Testis (tissue), 3 donors: ENCODE results near the gene EIF2A. TPM values are rescaled to one million over a fixed set of nuclear protein-coding genes. Genes with fewer than 3 reads are reported as not detected.
"Not testable (repeated sequence)": the region's sequence is repeated elsewhere in the genome, so short reads cannot be mapped to it uniquely, and the experiment has no call there.

Experiments used
- DNase-seq: peaks from one replicate; pipeline ENCODE4 v3.0.0-alpha.2; 2019
- H3K27ac ChIP-seq, 2 donors: fragments of 200-600 bp; sonication (generic); one replicate each; pipeline ENCODE4 v1.5.1; 2019
- H3K27me3 ChIP-seq: fragments of 200-600 bp; sonication (generic); one replicate; pipeline ENCODE4 v1.5.1; 2019
- H3K36me3 ChIP-seq: fragments of 200-600 bp; sonication (generic); one replicate; pipeline ENCODE4 v1.5.1; 2017; ENCODE audit warnings: low read depth; ENCODE audit errors: missing control alignments
- H3K4me1 ChIP-seq: fragments of 200-600 bp; sonication (generic); one replicate; pipeline ENCODE4 v1.5.1; 2019
- H3K4me3 ChIP-seq, 2 donors: fragments of 200-600 bp; sonication (generic); one replicate each; pipeline ENCODE4 v1.5.1; 2017 to 2019
- H3K9me3 ChIP-seq: fragments of 200-600 bp; sonication (generic); one replicate; pipeline ENCODE4 v1.5.1; 2017
- POLR2A ChIP-seq: fragments of 450-650 bp; IDR thresholded peaks from one replicate; pipeline ENCODE4 v1.6.1; 2017; ENCODE audit warnings: antibody characterized with exemption, mild to moderate bottlenecking, moderate library complexity
- WGBS, 2 donors: methylation state at CpG; one replicate each; pipeline ENCODE4 v1.1.5; 2018; 5-methylcytosine and 5-hydroxymethylcytosine counted together
- intact Hi-C: fragments of 100-400 bp; cut with DNase I; formaldehyde crosslinking; loops from one replicate; pipeline ENCODE4 v1.15.1; 2023; ENCODE audit warnings: low total_unique reads
- polyA plus RNA-seq: library from polyadenylated mRNA; stranded (reverse); fragments of 350-450 nt; fragmentation: Illumina TruSeq; extraction: RNeasy Lipid Tissue Mini Kit (QIAGEN cat#74804); gene quantifications from one replicate; pipeline ENCODE4 v1.2.3, GENCODE V29; 2014; ENCODE audit warnings: low read depth, low replicate concordance; ENCODE audit not compliant: insufficient read depth
- total RNA-seq, 2 donors: library from RNA; depleted of rRNA; stranded (reverse); fragments of >200 nt; gene quantifications; one replicate each; pipeline ENCODE4 v1.2.3, GENCODE V29; 2016
- TF ChIP-seq, protein P1 (sequence below), 3 experiments: fragments of 450-650 bp in 2 of 3; fragments of 200-600 bp in 1 of 3; sonication (generic) in 1 of 3; IDR thresholded peaks; one replicate each; pipeline ENCODE4 v1.5.1; 2016 to 2019; ENCODE audit warnings: antibody characterized with exemption in 3 of 3, mild to moderate bottlenecking in 2 of 3, moderate library complexity in 1 of 3

Gene EIF2A
- total and polyA plus RNA-seq, 3 donors from 2014 or later = 32.1 to 83.2 (median 70.8) TPM

GRCh38 chr3:150597646-150598045, 51.1 kb downstream of the EIF2A start:
- no peaks in the 10 kb centered on the region for H3K36me3 ChIP-seq
- intact Hi-C loops = no loop called here
- WGBS, 2 donors = 92 to 95% methylated on average over 4 of the region's 4 CpGs
- no peaks in the 10 kb centered on the region for H3K9me3 ChIP-seq
- no peak overlapping the region for H3K4me3 ChIP-seq
- no peak for DNase-seq
- H3K27ac ChIP-seq = no peak overlapping the region
- no peak for TF ChIP-seq POLR2A
- TF ChIP-seq, protein P1, sequence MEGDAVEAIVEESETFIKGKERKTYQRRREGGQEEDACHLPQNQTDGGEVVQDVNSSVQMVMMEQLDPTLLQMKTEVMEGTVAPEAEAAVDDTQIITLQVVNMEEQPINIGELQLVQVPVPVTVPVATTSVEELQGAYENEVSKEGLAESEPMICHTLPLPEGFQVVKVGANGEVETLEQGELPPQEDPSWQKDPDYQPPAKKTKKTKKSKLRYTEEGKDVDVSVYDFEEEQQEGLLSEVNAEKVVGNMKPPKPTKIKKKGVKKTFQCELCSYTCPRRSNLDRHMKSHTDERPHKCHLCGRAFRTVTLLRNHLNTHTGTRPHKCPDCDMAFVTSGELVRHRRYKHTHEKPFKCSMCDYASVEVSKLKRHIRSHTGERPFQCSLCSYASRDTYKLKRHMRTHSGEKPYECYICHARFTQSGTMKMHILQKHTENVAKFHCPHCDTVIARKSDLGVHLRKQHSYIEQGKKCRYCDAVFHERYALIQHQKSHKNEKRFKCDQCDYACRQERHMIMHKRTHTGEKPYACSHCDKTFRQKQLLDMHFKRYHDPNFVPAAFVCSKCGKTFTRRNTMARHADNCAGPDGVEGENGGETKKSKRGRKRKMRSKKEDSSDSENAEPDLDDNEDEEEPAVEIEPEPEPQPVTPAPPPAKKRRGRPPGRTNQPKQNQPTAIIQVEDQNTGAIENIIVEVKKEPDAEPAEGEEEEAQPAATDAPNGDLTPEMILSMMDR (IDR thresholded peaks at IDR 0.05) = no peak
- no peaks in the 10 kb centered on the region for H3K27me3 ChIP-seq
- peaks cover 12% of the 10 kb centered on the region for H3K4me1 ChIP-seq

DNA sequence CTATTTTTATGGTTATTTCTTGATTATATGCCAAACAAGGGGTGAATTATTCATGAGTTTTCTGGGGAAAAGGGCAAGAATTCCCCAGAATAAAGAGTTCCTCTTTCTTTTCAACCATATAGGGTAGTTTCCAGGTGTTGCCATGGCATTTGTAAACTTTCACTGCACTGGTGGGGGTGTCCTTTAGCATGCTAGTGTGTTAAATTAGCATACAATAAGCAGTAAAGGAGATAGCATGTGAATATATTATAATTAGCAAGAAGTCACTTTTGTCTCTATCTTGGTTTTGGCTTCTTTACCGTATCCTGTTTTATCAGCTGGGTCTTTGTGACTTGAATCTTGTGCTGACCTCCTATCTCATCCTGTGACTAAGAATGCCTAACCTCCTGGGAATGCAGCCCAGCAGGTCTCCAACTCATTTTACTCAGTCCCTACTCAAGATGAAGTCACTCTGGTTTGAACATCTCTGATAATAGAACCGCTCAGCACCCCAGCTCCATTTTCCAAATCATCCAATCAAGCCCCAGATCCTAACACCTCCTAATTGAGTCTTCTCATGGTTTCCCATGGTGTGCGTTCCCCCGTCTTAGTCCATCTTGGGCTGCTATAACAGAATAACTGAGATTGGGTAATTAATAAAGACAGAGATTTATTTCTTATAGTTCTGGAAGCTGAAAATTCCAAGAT, 53.2 kb downstream of the EIF2A start:
- DNase-seq = no peak

GRCh38 chr3:150600647-150601530, 54.3 kb downstream of the EIF2A start:
- 80 to 82% methylated on average over 13 of the region's 13 CpGs for WGBS, 2 donors
- H3K9me3 ChIP-seq, DNase-seq, H3K36me3 ChIP-seq, H3K4me3 ChIP-seq, intact Hi-C loops, H3K27me3 ChIP-seq: not testable (repeated sequence)
- Histone ChIP-seq H3K27ac (peak overlapping the region in 1 of 2 donors; percentile 10), H3K4me1 (peaks cover 13% of the 10 kb centered on the region)

More for the DNA sequence above, 53.2 kb downstream of the EIF2A start:
- 67 to 69% methylated on average over 4 of the region's 4 CpGs for WGBS, 2 donors
- Histone ChIP-seq H3K4me3 (no peak overlapping the region), H3K27me3 (no peaks in the 10 kb centered on the region), H3K27ac (no peak overlapping the region), H3K36me3 (no peaks in the 10 kb centered on the region), H3K4me1 (peaks cover 13% of the 10 kb centered on the region), H3K9me3 (no peaks in the 10 kb centered on the region)
- intact Hi-C loops = no loop called here
- TF ChIP-seq POLR2A = no peak
- TF ChIP-seq, protein P1 (IDR thresholded peaks at IDR 0.05) = no peak

DNA sequence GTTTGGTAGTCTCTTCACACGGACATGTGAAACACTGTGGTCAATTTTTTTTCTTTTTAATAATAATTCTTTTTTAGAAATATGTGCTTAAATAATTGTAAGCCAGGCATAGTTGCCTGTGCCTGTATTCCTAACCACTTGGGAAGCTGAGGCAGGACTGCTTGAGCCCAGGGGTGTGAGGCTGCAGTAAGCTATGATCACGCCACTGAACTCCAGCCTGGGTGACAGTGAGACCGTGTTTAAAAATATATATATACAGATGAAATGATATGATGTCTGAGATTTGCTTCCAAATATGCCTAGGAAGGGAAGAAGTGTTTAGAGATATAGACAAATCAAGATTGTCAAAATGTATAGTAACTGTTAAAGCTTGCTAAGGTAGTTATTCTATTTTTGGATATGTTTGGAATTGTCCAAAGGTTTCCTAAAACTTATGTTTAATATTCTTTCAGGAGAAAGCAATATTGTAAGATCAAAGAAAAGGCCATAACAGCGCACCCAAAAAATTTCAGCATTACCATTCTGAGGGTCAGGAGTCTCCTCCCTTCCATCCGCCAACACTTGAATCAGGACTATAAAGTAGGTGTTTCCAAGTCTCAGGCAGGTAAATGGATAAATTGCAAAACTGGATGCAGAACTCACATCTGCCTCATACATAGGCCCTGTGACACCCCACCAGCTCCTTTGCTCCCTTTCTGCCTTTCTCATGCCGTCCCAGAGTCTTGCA, 56.0 kb downstream of the EIF2A start:
- Histone ChIP-seq H3K27me3 (no peaks in the 10 kb centered on the region), H3K36me3 (no peaks in the 10 kb centered on the region), H3K4me3 (peak overlapping the region; percentile 71 to 86), H3K4me1 (peaks cover 13% of the 10 kb centered on the region), H3K9me3 (no peaks in the 10 kb centered on the region), H3K27ac (peak overlapping the region; percentile 93 to 98)
- intact Hi-C loops = no loop called here
- TF ChIP-seq, protein P1 (IDR thresholded peaks at IDR 0.05) = no peak
- TF ChIP-seq POLR2A = no peak
- no peak for DNase-seq
- WGBS, 2 donors = 23 to 28% methylated on average over 6 of the region's 6 CpGs
